ACHN (cell line): Measurements from ENCODE around the gene MALRD1.
"Not testable (repeated sequence)": the region's sequence is repeated elsewhere in the genome, so short reads cannot be mapped to it uniquely, and the experiment has no call there.

Experiments
- DNase-seq: peaks from one replicate; pipeline ENCODE4 v3.0.0-alpha.2; 2015
- in situ Hi-C: cut with HindIII; loops from 2 replicates; pipeline ENCODE4 v1.10.0; 2017; ENCODE audit warnings: low sequenced_read_pairs, low pct_ligation_motif_present, low pct_unique_long_range_greater_than_20kb

Gene MALRD1

DNA sequence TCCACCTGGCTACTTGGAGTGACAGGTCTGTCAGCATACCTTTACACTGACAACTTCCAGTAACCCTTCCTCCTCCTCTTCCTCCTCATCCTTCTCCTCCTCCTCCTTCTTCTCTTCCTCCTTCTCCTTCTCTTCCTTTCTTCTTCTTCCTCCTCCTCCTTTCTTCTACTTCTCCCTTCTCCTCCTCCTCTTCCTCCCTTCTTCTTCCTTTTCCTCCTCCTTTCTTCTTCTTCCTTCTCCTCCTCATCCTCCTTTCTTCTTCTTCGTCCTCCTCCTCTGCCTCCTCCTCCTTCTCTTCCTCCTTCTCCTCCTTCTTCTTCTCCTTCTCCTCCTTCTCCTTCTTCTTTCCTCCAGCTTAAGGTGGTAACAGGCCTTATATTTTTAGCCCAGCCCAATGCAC is 658.3 kb downstream of the MALRD1 start:
- in situ Hi-C loops: no loop called here
- no peak for DNase-seq

DNA sequence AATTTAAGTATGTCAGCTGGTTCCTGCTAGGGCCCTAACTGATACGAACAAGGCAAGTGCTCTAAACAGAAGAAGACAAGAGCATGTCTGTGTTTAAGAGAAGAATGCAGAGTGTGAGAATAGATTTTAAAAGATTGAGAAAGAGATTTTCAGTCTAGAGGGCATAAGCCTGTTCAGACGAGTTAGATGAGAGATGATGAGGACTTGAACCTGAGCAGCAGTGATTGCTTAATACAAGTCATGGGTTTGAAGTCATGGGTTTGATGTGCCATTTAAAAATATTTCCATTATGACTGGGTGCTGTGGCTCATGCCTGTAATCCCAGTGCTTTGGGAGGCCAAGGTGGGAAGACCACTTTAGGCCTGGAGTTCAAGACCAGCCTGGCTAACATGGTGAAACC is 658.8 kb downstream of the MALRD1 start:
- in situ Hi-C loops: no loop called here
- no peak for DNase-seq

DNA sequence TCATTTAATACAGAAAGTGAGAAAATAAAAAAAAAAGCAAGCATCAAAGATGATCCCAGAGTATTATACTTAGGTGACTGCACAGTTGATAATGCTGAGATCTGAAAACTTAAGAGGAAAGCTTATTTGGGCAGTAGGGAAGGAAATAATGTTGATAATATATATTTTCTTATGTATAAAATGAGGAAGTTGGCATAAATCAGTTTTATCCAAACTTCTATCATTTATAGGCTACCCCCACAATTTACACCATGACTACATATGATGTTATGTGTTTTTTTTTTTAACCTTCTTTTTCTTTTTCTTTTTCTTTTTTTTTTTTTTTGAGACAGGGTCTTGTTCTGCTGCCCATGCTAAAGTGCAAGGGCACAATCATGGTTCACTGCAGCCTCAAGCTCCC is 659.4 kb downstream of the MALRD1 start:
- in situ Hi-C loops: no loop called here
- no peak for DNase-seq

GRCh38 chr10:19710600-19710999 is 662.0 kb downstream of the MALRD1 start:
- in situ Hi-C loops: no loop called here
- no peak for DNase-seq

GRCh38 chr10:19713159-19713558 is 664.6 kb downstream of the MALRD1 start:
- no peak for DNase-seq
- in situ Hi-C loops: no loop called here

GRCh38 chr10:19713800-19714525 is 665.4 kb downstream of the MALRD1 start:
- in situ Hi-C loops: no loop called here
- no peak for DNase-seq

DNA sequence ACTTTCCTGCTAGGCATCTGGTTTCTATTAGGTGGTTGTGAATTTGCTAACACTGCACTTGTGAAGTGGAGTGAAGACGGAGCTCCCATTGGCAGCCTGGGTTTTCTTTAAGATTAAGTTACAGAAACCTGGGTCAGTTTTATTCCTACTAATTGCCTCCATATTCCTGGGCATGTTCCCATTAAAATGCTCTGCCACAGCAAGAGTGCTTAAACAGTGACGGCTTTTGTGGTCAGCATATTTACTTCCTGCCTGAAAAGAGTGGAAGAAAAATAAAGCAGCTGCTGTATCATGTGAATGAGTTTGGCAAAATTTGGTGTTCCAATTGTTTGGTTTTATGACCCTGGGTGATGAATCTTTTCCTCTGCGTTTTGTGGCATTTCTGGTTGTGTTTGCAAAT is 670.7 kb downstream of the MALRD1 start:
- no peak for DNase-seq
- in situ Hi-C loops: no loop called here

- in situ Hi-C loops: no loop called here
- DNase-seq: no peak
Observed at GRCh38 chr10:19724287-19724686, 675.7 kb downstream of the MALRD1 start.

GRCh38 chr10:19728376-19728775 is 679.8 kb downstream of the MALRD1 start:
- in situ Hi-C loops: no loop called here

GRCh38 chr10:19728964-19729363 is 680.4 kb downstream of the MALRD1 start:
- no peak for DNase-seq
- in situ Hi-C loops: no loop called here

More at GRCh38 chr10:19728376-19728775, 679.8 kb downstream of the MALRD1 start:
- DNase-seq: no peak

DNA sequence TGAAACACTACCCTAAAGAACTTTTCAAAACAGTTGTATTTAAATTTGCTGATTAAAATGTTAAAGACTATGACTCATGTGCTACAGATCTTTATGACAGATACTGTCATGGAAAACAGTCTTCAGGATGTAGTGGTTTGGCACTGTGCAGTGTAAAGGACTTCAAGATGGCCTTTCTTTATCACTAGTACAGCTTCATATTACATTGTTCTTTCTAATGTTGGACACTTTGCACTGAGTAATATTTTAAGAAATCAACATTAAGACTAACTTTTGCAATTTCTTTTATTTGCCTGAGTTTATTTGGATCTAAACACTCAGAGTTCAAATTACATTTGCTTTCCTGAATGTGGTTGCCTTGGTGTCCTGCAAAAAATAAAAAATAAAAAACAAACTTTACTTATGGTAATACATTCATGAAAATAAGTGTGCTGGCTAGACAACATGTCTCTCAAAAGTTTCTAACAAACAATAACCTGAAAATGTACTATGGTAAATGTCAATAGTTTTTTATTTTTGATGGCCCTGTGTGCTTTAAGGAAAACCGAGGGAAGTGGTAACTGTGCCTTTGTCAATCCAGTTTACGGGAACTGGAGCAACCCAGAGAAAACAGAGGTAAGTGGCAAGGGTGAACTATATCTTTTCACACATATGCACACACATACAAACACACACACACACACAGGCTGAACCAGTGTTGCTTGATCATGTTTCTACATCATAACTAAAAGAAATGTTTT is 681.7 kb downstream of the MALRD1 start:
- no peak for DNase-seq
- in situ Hi-C loops: no loop called here

DNA sequence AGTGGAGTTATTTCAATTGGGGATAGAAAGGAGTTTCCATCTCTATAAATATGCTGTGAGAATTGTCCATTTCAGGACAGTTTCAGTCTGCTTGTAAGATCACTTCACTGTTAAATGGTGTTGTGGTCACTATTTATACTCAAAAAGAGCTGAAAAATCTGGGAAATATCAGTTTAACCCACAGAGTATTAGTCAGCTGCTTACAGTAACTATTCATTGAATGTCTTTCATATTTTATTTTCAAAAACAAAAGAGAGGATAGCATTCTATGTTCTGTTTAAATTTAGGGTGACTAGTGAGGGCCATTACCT is 682.3 kb downstream of the MALRD1 start:
- no peak for DNase-seq
- in situ Hi-C loops: no loop called here

DNA sequence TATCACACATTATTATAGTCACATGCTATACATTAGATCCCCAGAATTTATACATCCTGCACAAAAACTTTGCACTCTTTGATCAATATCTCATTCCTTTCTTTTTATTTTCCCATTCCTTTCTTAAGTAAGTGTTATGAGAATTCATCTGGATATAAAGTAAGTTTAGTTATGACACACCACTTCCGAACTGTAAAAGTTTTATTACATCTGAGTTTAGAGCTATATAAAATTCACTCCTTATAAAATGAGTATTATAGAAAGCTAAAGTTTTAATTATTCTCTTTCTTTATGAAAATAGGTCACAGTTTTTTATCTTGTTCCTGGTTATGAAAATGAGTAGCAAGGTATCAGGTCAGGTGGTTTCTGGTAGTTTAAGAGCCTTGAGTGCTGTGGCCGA is 683.0 kb downstream of the MALRD1 start:
- in situ Hi-C loops: no loop called here
- DNase-seq: no peak

- DNase-seq: no peak
- in situ Hi-C loops: no loop called here
Observed at GRCh38 chr10:19738440-19738839, 689.8 kb downstream of the MALRD1 start.

GRCh38 chr10:19739232-19739631 is 690.6 kb downstream of the MALRD1 start:
- in situ Hi-C loops, DNase-seq: not testable (repeated sequence)

GRCh38 chr10:19742144-19742543 is 693.5 kb downstream of the MALRD1 start:
- in situ Hi-C loops, DNase-seq: not testable (repeated sequence)

DNA sequence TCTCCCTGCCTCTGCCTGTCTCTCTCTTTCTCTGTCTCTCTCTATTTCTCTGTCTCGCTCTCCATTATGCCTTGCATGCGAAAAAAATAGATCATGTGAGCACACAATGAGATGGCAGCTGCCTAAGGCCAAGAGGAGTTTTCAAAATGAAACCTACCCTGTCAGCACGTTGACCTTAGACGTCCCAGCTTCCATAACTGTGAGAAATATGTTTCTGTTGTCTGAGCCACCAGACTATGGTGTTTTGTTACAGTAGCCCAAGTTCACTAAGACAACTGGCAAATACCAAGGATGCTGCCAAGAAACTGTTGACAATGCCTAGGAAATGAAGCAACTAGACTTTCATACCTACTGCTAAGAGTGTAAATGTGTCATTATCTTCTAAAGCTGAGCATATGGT is 697.1 kb downstream of the MALRD1 start:
- in situ Hi-C loops: no loop called here
- no peak for DNase-seq

DNA sequence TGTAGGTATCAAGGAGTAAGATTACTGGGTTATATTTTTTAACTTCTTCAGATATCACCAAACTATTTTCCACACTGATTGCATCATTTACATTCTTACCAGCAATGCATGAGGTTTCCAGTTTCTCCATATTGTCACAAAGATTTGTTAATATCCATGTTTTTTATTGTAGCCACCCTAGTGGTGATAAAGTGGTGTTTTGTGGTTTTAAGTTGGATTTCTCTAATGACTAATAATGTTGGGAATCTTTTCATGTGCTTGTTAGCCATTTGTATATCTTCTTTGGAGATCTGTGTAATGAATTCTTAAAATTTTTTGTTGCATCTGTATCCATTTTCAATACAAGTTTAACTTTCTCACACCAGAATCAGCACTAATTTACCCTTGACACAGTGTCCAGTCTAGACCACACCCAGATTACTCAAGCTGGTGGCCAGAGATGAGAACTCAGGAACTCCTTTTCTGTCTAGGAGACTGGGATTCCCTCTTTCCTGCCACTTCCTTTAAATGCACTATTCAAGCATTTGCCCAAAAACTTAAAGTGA is 700.7 kb downstream of the MALRD1 start:
- no peak for DNase-seq
- in situ Hi-C loops: no loop called here

DNA sequence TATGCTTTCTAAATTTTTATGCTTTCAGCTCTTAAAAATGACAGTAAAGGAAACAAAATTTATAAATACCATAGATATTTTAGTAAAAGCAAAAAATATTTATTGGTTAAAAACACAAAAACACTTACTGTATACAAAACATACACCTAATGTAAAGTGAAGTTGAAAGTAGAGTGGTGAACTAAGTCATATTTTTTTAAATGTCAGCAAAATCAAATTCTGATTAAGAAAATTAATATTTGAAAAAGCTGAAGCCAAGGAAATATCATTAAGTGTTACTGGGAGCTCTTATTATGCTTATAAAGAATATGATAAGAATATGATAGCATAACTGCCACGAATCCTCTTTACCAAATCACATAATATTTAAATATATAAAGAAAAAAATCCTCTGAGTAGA is 702.4 kb downstream of the MALRD1 start:
- in situ Hi-C loops: no loop called here

GRCh38 chr10:19756919-19757318 is 708.3 kb downstream of the MALRD1 start:
- DNase-seq: no peak
- in situ Hi-C loops: no loop called here

More for the DNA sequence above, 702.4 kb downstream of the MALRD1 start:
- no peak for DNase-seq
